NCI-H82 treated with DMSO at 0.1 percent for 48 hours (cell line): ENCODE measurements around the gene CDH18.

Experiments
- DNase-seq: peaks from one replicate; lab custom pipeline; 2025; ENCODE audit not compliant: unreplicated experiment; lab: John Stamatoyannopoulos, UW

CDH18 gene

GRCh38 chr5:19488786-19489185 lies 499.2 kb downstream of the CDH18 start:
- DNase-seq, result peak; percentile 85

GRCh38 chr5:19487480-19487879 lies 500.5 kb downstream of the CDH18 start:
- no peak for DNase-seq

DNA sequence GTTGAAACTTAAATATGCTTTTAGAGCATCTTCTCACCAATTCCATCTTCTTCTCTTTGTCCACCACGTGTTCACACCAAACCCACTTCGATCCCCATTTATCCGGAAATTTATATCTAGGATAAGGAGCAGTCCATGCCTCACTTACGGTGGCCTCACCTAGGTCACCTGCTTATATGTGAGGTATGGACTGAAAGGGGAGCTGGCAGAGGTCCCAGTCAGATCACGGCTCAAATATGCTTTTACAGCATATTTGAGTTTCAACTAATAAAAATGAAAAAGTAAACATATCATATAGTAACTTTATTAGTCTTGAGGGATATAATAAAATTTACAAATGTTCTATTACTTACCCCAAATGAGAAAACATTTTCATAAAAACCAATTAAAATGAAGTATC lies 508.4 kb downstream of the CDH18 start:
- no peak for DNase-seq

GRCh38 chr5:19462019-19462418 lies 526.0 kb downstream of the CDH18 start:
- no peak for DNase-seq

DNA sequence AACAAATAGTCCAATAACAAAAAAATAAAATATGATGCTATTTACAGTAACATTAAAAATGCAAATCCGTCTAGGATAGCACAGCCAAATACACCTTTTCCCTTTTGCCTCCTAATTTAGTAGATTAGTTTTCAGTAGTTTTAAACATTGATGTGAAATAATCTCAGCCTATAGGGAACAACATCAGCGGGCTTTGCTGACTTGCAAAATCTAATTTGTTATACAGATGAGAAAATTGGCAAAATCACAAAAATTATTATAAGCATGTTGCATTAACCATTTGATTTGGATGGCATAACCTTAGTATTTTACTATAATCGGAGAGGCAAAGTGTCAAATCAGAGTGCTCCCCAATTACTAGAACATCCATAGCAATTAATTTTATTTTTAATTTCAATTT lies 563.5 kb downstream of the CDH18 start:
- DNase-seq, result no peak
